Activated CD4-positive, alpha-beta T cell treated with anti-CD3 and anti-CD28 coated beads, Interleukin-2, amount 50 U/mL, for 4 hours (primary cell): Measurements from ENCODE around the gene SEC24C.

ENCODE experiments used
- DNase-seq, 2 experiments: peaks; one replicate each; pipeline ENCODE4 v3.0.0-alpha.2; 2020

SEC24C gene

DNA sequence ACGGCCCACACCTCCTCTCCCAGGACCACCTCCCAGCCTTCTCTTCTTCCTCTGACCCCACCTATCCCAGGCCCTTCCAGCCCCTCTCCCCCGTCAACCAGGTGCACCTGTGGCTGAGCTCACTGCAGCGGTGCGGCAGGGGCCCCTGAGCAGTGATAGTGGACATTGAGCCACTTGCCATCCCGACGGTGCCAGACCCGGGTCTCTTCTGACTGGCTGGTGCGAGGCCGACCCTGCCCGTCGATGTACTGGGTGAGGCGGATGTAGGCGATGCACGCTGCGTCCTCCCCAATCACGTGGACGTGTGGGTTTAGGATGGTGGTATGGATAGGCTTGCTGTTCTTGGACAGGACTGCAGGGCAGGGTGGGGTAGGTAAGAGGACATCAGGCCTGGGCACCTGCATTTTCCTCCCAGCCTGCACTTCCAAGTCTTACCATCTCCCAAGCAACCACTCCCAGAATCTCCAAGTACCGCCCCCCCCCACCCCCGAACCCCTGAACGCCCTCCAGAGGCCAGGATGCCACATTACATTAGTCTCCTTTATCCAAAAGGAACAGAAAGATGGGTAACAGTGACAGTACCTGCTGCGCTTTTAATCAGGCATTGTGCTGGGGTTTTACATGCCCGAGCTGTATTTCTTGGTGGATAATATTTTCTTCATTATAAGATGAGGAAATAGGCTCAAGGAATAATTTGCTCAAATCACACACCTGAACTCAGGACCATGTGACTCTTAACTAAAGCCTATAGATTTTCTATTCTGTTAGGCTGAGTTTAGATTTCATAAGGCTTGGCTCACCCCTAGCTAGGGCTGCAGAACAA lies 70.9 kb downstream of the SEC24C start:
- DNase-seq, result no peak

GRCh38 chr10:73815719-73816030 lies 71.5 kb downstream of the SEC24C start:
- no peak for DNase-seq

DNA sequence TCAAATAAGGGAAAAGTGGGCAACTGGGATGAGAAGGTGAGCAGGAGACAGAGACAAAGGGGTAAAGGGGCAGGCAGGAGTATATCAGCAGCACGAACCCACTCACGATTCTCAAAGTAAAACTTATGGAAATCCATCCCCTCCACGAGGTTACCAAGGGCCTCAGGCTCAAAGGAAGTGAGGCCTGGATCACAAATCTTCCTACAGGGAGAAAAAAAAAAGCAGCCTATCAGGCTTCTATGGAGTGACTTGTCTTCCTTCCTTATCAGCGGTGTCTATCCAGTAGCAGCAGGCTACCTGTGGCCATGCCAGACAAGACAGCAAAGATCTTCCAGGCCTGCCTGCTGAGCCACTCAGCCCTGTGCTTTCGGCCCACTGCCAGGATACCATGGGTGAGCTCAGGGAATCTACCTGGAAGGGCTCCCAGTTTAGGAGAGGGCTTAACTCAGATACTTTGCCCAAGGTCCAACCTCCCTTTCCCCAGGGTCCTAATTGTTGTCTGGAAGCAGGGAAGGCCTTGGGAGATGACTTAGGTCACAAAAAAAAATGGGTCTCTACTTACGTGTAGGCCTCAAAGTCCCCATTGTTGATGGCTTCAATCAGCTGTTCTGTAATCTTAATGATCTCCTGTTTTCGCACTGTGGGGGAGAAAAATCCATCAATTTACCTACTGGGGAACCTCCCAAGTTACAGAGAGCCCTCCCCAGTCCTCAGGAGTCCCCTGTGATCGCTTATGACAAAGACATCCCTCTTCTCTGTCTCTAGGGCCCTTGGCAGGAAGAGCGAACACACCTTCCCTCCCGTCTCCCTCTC lies 73.0 kb downstream of the SEC24C start:
- DNase-seq, result no peak

DNA sequence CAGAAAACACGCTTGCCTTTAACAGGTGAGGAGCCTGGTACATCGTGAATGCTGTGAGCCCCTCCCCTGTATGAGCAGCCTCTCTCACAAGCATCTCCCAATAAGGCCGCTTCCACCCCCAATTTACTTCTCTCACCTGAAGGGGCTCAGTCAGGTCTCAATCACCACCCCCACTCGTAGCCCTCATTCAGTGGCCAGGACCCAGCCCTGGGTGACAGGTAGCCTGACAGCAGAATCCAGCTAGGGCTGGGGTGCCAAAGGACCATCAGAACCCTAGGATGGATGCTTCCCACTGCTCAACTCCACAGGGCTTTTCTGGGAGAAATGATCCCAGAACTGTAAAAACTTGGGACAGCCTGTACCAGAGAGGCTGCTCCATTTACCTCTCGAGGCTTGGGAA lies 73.7 kb downstream of the SEC24C start:
- DNase-seq, result no peak

DNA sequence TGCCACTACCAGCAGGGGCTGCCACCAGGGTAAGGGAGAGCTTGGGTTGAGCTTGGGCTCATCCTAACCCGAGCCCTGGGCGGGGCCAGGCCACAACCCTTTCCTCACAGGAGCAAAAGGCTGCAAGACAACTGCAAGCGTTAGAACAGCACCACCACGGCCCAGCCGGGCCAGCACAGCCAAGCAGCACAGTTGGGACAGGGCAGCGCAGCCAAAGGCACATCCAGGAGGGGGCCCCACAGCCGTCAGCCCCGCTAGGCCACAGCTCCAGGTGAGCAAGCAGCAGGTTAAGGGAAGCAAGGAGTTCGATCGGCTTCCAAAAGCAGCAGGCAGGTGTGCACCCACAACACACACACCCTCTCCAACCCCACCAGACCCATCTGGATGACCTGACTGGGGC lies 74.2 kb downstream of the SEC24C start:
- no peak for DNase-seq

DNA sequence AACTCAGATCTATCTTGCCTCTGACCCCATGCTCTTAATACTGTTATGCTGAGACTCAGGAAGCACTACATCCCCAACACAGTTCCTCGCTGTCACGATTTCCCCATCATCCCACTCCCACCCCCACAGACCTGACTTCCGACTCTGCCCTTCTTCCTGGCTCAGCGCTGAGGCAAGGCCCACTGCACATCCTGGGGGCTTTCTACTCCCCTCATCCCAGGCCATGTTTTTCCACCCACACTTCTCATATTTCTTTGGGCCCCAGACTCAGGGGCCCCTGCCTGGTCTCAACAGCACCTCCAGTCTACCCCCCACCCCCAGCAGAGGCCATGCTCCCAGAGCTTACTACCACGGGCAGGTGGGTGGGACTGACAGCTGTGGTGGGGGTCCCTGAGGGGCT lies 74.9 kb downstream of the SEC24C start:
- no peak for DNase-seq

- no peak for DNase-seq
These were observed 75.4 kb downstream of the SEC24C start for GRCh38 chr10:73819513-73820093.
